ENCODE data around the gene EEIG1.

EEIG1 gene

GRCh38 chr9:128022886-128023285 is 42.1 kb upstream of the EEIG1 start:
- no peaks in the 10 kb centered on the region for H3K27me3 ChIP-seq (ENCODE audit: low read depth, low read length)
- H3K79me2 ChIP-seq (ENCODE audit: low read length) = no peaks in the 10 kb centered on the region
- H3K4me3 ChIP-seq (ENCODE audit: low read length) = no peak overlapping the region
- no peak overlapping the region for H3K9ac ChIP-seq (ENCODE audit: low read length)
- no peak overlapping the region for H2AFZ ChIP-seq (ENCODE audit: low read depth, low read length)
- H3K4me2 ChIP-seq (ENCODE audit: low read length) = peak overlapping the region; percentile 7
- H3K4me1 ChIP-seq (ENCODE audit: low read length) = peaks cover 30% of the 10 kb centered on the region
- TF ChIP-seq EZH2phosphoT487 (IDR thresholded peaks at IDR 0.05; ENCODE audit: low read depth) = no peak
- TF ChIP-seq CTCF (IDR thresholded peaks at IDR 0.05; ENCODE audit: low read depth, low read length) = no peak
- H3K9me3 ChIP-seq (ENCODE audit: insufficient read depth, low read length) = no peaks in the 10 kb centered on the region
- H3K36me3 ChIP-seq (replicated peaks; ENCODE audit: low read depth, low read length) = no peaks in the 10 kb centered on the region
- no peaks in the 10 kb centered on the region for H4K20me1 ChIP-seq (ENCODE audit: insufficient read depth, low read length)
- no peak overlapping the region for H3K27ac ChIP-seq (ENCODE audit: low read length)

GRCh38 chr9:128021098-128021497 is 40.3 kb upstream of the EEIG1 start:
- Histone ChIP-seq H3K27ac (ENCODE audit: low read length) (no peak overlapping the region), H2AFZ (ENCODE audit: low read depth, low read length) (no peak overlapping the region), H3K4me2 (ENCODE audit: low read length) (no peak overlapping the region), H4K20me1 (ENCODE audit: insufficient read depth, low read length) (no peaks in the 10 kb centered on the region), H3K79me2 (ENCODE audit: low read length) (no peaks in the 10 kb centered on the region), H3K4me3 (ENCODE audit: low read length) (no peak overlapping the region), H3K4me1 (ENCODE audit: low read length) (peaks cover 15% of the 10 kb centered on the region), H3K36me3 (replicated peaks; ENCODE audit: low read depth, low read length) (no peaks in the 10 kb centered on the region), H3K9ac (ENCODE audit: low read length) (no peak overlapping the region), H3K9me3 (ENCODE audit: insufficient read depth, low read length) (no peaks in the 10 kb centered on the region), H3K27me3 (ENCODE audit: low read depth, low read length) (no peaks in the 10 kb centered on the region)
- TF ChIP-seq EZH2phosphoT487 (IDR thresholded peaks at IDR 0.05; ENCODE audit: low read depth) (no peak), CTCF (IDR thresholded peaks at IDR 0.05; ENCODE audit: low read depth, low read length) (no peak)

GRCh38 chr9:128020692-128021091 is 39.9 kb upstream of the EEIG1 start:
- H3K9ac ChIP-seq (ENCODE audit: low read length) = no peak overlapping the region
- no peak overlapping the region for H3K4me3 ChIP-seq (ENCODE audit: low read length)
- peaks cover 11% of the 10 kb centered on the region for H3K4me1 ChIP-seq (ENCODE audit: low read length)
- H2AFZ ChIP-seq (ENCODE audit: low read depth, low read length) = no peak overlapping the region
- no peaks in the 10 kb centered on the region for H3K9me3 ChIP-seq (ENCODE audit: insufficient read depth, low read length)
- H3K27ac ChIP-seq (ENCODE audit: low read length) = no peak overlapping the region
- H4K20me1 ChIP-seq (ENCODE audit: insufficient read depth, low read length) = no peaks in the 10 kb centered on the region
- H3K36me3 ChIP-seq (replicated peaks; ENCODE audit: low read depth, low read length) = no peaks in the 10 kb centered on the region
- TF ChIP-seq EZH2phosphoT487 (IDR thresholded peaks at IDR 0.05; ENCODE audit: low read depth) (no peak), CTCF (IDR thresholded peaks at IDR 0.05; ENCODE audit: low read depth, low read length) (peak; percentile 59)
- no peaks in the 10 kb centered on the region for H3K27me3 ChIP-seq (ENCODE audit: low read depth, low read length)
- no peak overlapping the region for H3K4me2 ChIP-seq (ENCODE audit: low read length)
- H3K79me2 ChIP-seq (ENCODE audit: low read length) = no peaks in the 10 kb centered on the region

- no peak overlapping the region for H3K4me3 ChIP-seq (ENCODE audit: low read length)
Observed at GRCh38 chr9:128015696-128016095, 34.9 kb upstream of the EEIG1 start.

More at GRCh38 chr9:128015696-128016095, 34.9 kb upstream of the EEIG1 start:
- TF ChIP-seq CTCF (IDR thresholded peaks at IDR 0.05; ENCODE audit: low read depth, low read length) = no peak
- TF ChIP-seq EZH2phosphoT487 (IDR thresholded peaks at IDR 0.05; ENCODE audit: low read depth) = no peak
- H3K36me3 ChIP-seq (replicated peaks; ENCODE audit: low read depth, low read length) = no peaks in the 10 kb centered on the region
- no peak overlapping the region for H3K27ac ChIP-seq (ENCODE audit: low read length)
- H3K4me2 ChIP-seq (ENCODE audit: low read length) = no peak overlapping the region
- H3K27me3 ChIP-seq (ENCODE audit: low read depth, low read length) = no peaks in the 10 kb centered on the region
- no peaks in the 10 kb centered on the region for H3K79me2 ChIP-seq (ENCODE audit: low read length)
- peaks cover 5% of the 10 kb centered on the region for H3K4me1 ChIP-seq (ENCODE audit: low read length)
- no peak overlapping the region for H2AFZ ChIP-seq (ENCODE audit: low read depth, low read length)
- H4K20me1 ChIP-seq (ENCODE audit: insufficient read depth, low read length) = no peaks in the 10 kb centered on the region
- H3K9ac ChIP-seq (ENCODE audit: low read length) = no peak overlapping the region
- no peaks in the 10 kb centered on the region for H3K9me3 ChIP-seq (ENCODE audit: insufficient read depth, low read length)
